HG03354 (cell line): Measurements from ENCODE around the gene MXD3.
"Not testable (repeated sequence)": the region's sequence is repeated elsewhere in the genome, so short reads cannot be mapped to it uniquely, and the experiment has no call there.

Source experiments
- ATAC-seq: cut with Tn5 transposase; IDR thresholded peaks from one replicate; pipeline ENCODE4 v1.9.1; 2021; ENCODE audit warnings: mild to moderate bottlenecking; ENCODE audit not compliant: unreplicated experiment, poor library complexity, severe bottlenecking

The MXD3 gene

GRCh38 chr5:177311723-177312648 lies at the start of gene MXD3:
Gene MXD3 (minus strand): TSS chr5:177311898. CDS start chr5:177311830, 68 bp downstream.
- ATAC-seq: peak; percentile 75

- ATAC-seq: not testable (repeated sequence)
Observed at GRCh38 chr5:177360740-177361139, 49.0 kb upstream of the MXD3 start.

- ATAC-seq: no peak
Observed at GRCh38 chr5:177359860-177360259, 48.2 kb upstream of the MXD3 start.

GRCh38 chr5:177359451-177359851 lies 47.8 kb upstream of the MXD3 start:
- ATAC-seq: no peak

GRCh38 chr5:177358370-177358819 lies 46.7 kb upstream of the MXD3 start:
- peak; percentile 1 for ATAC-seq

GRCh38 chr5:177357459-177358351 lies 46.0 kb upstream of the MXD3 start, which contains the start of gene RGS14:
Gene RGS14 (plus strand): TSS chr5:177357924. CDS start chr5:177358025, 101 bp downstream.
- peak; percentile 95 for ATAC-seq

GRCh38 chr5:177357146-177357458 lies 45.4 kb upstream of the MXD3 start:
- no peak for ATAC-seq

GRCh38 chr5:177356746-177357145 lies 45.0 kb upstream of the MXD3 start:
- ATAC-seq: no peak

- ATAC-seq: no peak
Observed at GRCh38 chr5:177355868-177356168, 44.1 kb upstream of the MXD3 start.

GRCh38 chr5:177355162-177355867 lies 43.6 kb upstream of the MXD3 start:
- ATAC-seq: no peak

GRCh38 chr5:177354711-177355110 lies 43.0 kb upstream of the MXD3 start:
- ATAC-seq: no peak

- no peak for ATAC-seq
Observed at GRCh38 chr5:177354256-177354655, 42.6 kb upstream of the MXD3 start.

- ATAC-seq: no peak
Observed at GRCh38 chr5:177353093-177353492, 41.4 kb upstream of the MXD3 start.

- peak; percentile 95 for ATAC-seq
Observed at GRCh38 chr5:177351392-177352329, 40.0 kb upstream of the MXD3 start, which contains the start of gene LMAN2. Gene LMAN2 (minus strand): TSS chr5:177351668. CDS start chr5:177351647, 21 bp downstream.

- no peak for ATAC-seq
Observed at GRCh38 chr5:177350776-177351391, 39.2 kb upstream of the MXD3 start.

GRCh38 chr5:177349762-177350161 lies 38.1 kb upstream of the MXD3 start:
- ATAC-seq: no peak

- ATAC-seq: no peak
Observed at GRCh38 chr5:177349362-177349647, 37.6 kb upstream of the MXD3 start.

- ATAC-seq: no peak
Observed at GRCh38 chr5:177347699-177348098, 36.0 kb upstream of the MXD3 start.

- no peak for ATAC-seq
Observed at GRCh38 chr5:177346820-177347219, 35.1 kb upstream of the MXD3 start.
